GM18873 (cell line): ENCODE data around the gene ADAMTS19.

Experiments
- ATAC-seq: cut with Tn5 transposase; IDR thresholded peaks from one replicate; pipeline ENCODE4 v1.9.1; 2021; ENCODE audit warnings: mild to moderate bottlenecking, moderate library complexity, moderate number of reproducible peaks; ENCODE audit not compliant: unreplicated experiment, low FRiP score

Gene ADAMTS19

GRCh38 chr5:129461711-129462332 lies 1.7 kb downstream of the ADAMTS19 start:
- no peak for ATAC-seq

- no peak for ATAC-seq
Measured at GRCh38 chr5:129465776-129466344, 5.8 kb downstream of the ADAMTS19 start.

- no peak for ATAC-seq
Measured at GRCh38 chr5:129474544-129474943, 14.4 kb downstream of the ADAMTS19 start.

GRCh38 chr5:129476751-129477150 lies 16.7 kb downstream of the ADAMTS19 start:
- ATAC-seq, result no peak

GRCh38 chr5:129477532-129477931 lies 17.4 kb downstream of the ADAMTS19 start:
- no peak for ATAC-seq

GRCh38 chr5:129481161-129481560 lies 21.1 kb downstream of the ADAMTS19 start:
- ATAC-seq, result no peak

GRCh38 chr5:129496421-129496820 lies 36.3 kb downstream of the ADAMTS19 start:
- ATAC-seq, result no peak

GRCh38 chr5:129496864-129497595 lies 36.9 kb downstream of the ADAMTS19 start:
- ATAC-seq, result no peak

GRCh38 chr5:129499208-129499852 lies 39.2 kb downstream of the ADAMTS19 start:
- ATAC-seq, result no peak

GRCh38 chr5:129500101-129500500 lies 40.0 kb downstream of the ADAMTS19 start:
- no peak for ATAC-seq

- no peak for ATAC-seq
Measured at GRCh38 chr5:129506086-129506485, 46.0 kb downstream of the ADAMTS19 start.

GRCh38 chr5:129506950-129507349 lies 46.9 kb downstream of the ADAMTS19 start:
- ATAC-seq, result no peak

- ATAC-seq, result no peak
Measured at GRCh38 chr5:129507527-129507926, 47.4 kb downstream of the ADAMTS19 start.

GRCh38 chr5:129508606-129509005 lies 48.5 kb downstream of the ADAMTS19 start:
- no peak for ATAC-seq

- no peak for ATAC-seq
Measured at GRCh38 chr5:129509363-129509975, 49.4 kb downstream of the ADAMTS19 start.

GRCh38 chr5:129511291-129511690 lies 51.2 kb downstream of the ADAMTS19 start:
- no peak for ATAC-seq

GRCh38 chr5:129541051-129541450 lies 81.0 kb downstream of the ADAMTS19 start:
- no peak for ATAC-seq

- no peak for ATAC-seq
Measured at GRCh38 chr5:129541648-129542251, 81.7 kb downstream of the ADAMTS19 start.

GRCh38 chr5:129547137-129547536 lies 87.0 kb downstream of the ADAMTS19 start:
- ATAC-seq, result no peak

GRCh38 chr5:129554134-129554904 lies 94.2 kb downstream of the ADAMTS19 start:
- ATAC-seq, result no peak
